Measurements from ENCODE around the gene OTX1. TPM values are rescaled to one million over a fixed set of nuclear protein-coding genes. Genes with fewer than 3 reads are reported as not detected.

OTX1 gene
- polyA plus RNA-seq, 1 of the 3 experiments (the other 2 are of a cell fraction) = 0.20 TPM

DNA sequence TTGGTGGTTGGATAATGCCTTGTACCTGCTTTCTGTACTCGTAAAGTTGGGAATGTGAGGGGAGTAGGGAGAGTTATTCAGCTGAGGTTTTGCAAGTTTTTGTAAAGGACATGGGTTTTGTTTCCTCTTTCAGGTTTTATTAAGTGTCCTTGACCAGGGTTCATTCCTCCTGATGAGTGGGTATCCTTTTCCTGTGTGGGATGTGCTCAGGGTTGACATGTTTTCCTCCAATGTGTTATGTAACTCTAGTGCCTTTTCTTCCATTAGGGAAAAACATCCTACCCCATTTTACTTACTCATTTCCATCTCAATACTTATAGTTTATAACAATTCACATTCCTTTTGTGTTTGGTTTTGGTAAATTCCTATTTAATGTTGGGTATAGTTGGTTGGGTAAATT, 48.4 kb downstream of the OTX1 start:
- H3F3A ChIP-seq (replicated peaks; ENCODE audit: insufficient read depth) = no peaks in the 10 kb centered on the region
- ChIA-PET CTCF (no interaction called here), POLR2A (no interaction called here)
- no peak overlapping the region for H3K4me2 ChIP-seq
- no peak for DNase-seq
- WGBS (ENCODE audit: low lambda C conversion rate) = 71% methylated on average over 1 of the region's 1 CpG
- no peaks in the 10 kb centered on the region for H3K36me3 ChIP-seq (replicated peaks in 1 of 2; ENCODE audit: control insufficient read depth in 1 of 2, insufficient read depth in 2 of 2, low read length in 1 of 2)
- H3K79me2 ChIP-seq (ENCODE audit: insufficient read depth) = no peaks in the 10 kb centered on the region
- H3K9ac ChIP-seq = no peak overlapping the region
- no peaks in the 10 kb centered on the region for H3K27me3 ChIP-seq (ENCODE audit: insufficient read depth)
- H3K4me1 ChIP-seq (ENCODE audit: control insufficient read depth in 1 of 2, insufficient read depth in 2 of 2, low read depth in 1 of 2, low read length in 1 of 2) = no peaks in the 10 kb centered on the region
- no peaks in the 10 kb centered on the region for H3K9me3 ChIP-seq
- no peak overlapping the region for H2AFZ ChIP-seq (ENCODE audit: low read depth)
- no peaks in the 10 kb centered on the region for H4K20me1 ChIP-seq (ENCODE audit: insufficient read depth)
- no peak overlapping the region for H3K4me3 ChIP-seq (ENCODE audit: low read depth in 2 of 2, low read length in 1 of 2)
- H3K27ac ChIP-seq (ENCODE audit: low read depth in 2 of 2, low read length in 1 of 2) = no peak overlapping the region
- no peak for TF ChIP-seq RCOR1 (IDR thresholded peaks at IDR 0.05; ENCODE audit: low read length)
- no peak for TF ChIP-seq GABPA (IDR thresholded peaks at IDR 0.05; ENCODE audit: low read depth)
- TF ChIP-seq RXRA (IDR thresholded peaks at IDR 0.05; ENCODE audit: borderline replicate concordance, low read depth) = no peak
- no peak for TF ChIP-seq POLR2AphosphoS5 (IDR thresholded peaks at IDR 0.05; ENCODE audit: low read depth, low read length)
- TF ChIP-seq, protein P1, sequence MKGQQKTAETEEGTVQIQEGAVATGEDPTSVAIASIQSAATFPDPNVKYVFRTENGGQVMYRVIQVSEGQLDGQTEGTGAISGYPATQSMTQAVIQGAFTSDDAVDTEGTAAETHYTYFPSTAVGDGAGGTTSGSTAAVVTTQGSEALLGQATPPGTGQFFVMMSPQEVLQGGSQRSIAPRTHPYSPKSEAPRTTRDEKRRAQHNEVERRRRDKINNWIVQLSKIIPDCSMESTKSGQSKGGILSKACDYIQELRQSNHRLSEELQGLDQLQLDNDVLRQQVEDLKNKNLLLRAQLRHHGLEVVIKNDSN (IDR thresholded peaks at IDR 0.05; ENCODE audit: borderline replicate concordance, low read depth) = no peak
- TF ChIP-seq FOSL2 (IDR thresholded peaks at IDR 0.05; ENCODE audit: borderline replicate concordance, low read depth) = no peak
- no peaks in the 10 kb centered on the region for H3K9me2 ChIP-seq

DNA sequence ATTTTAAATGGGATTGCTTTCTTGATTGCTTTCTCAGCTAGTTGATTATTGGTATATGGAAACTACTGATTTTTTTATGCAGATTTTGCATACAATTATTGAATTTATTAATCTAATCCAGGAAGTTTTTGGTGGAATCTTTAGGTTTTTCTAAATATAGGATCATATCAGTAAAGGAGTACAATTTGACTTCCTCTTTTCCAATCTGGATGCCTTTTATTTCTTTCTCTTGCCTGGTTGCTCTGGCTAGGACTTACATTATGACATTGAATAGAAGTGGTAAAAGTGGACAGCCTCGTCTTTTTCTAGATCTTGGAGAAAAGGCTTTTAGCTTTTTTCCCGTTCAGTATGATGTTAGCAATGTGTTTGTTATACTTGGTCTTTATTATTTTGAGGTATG, 51.3 kb downstream of the OTX1 start:
- Histone ChIP-seq H3F3A (replicated peaks; ENCODE audit: insufficient read depth) (no peaks in the 10 kb centered on the region), H4K20me1 (ENCODE audit: insufficient read depth) (no peaks in the 10 kb centered on the region), H2AFZ (ENCODE audit: low read depth) (no peak overlapping the region), H3K4me2 (no peak overlapping the region), H3K4me1 (ENCODE audit: control insufficient read depth in 1 of 2, insufficient read depth in 2 of 2, low read depth in 1 of 2, low read length in 1 of 2) (no peaks in the 10 kb centered on the region), H3K9me3 (no peaks in the 10 kb centered on the region), H3K79me2 (ENCODE audit: insufficient read depth) (no peaks in the 10 kb centered on the region), H3K9ac (no peak overlapping the region), H3K36me3 (replicated peaks in 1 of 2; ENCODE audit: control insufficient read depth in 1 of 2, insufficient read depth in 2 of 2, low read length in 1 of 2) (no peaks in the 10 kb centered on the region), H3K27me3 (ENCODE audit: insufficient read depth) (no peaks in the 10 kb centered on the region), H3K9me2 (no peaks in the 10 kb centered on the region), H3K27ac (ENCODE audit: low read depth in 2 of 2, low read length in 1 of 2) (no peak overlapping the region), H3K4me3 (ENCODE audit: low read depth in 2 of 2, low read length in 1 of 2) (no peak overlapping the region)
- WGBS (ENCODE audit: low lambda C conversion rate) = 3% methylated on average over 2 of the region's 2 CpGs
- ChIA-PET CTCF (no interaction called here), POLR2A (no interaction called here)
- no peak for TF ChIP-seq FOXM1 (IDR thresholded peaks at IDR 0.05; ENCODE audit: low read depth)
- no peak for TF ChIP-seq MEF2A (IDR thresholded peaks at IDR 0.05; ENCODE audit: borderline replicate concordance, low read depth)
- DNase-seq = no peak

DNA sequence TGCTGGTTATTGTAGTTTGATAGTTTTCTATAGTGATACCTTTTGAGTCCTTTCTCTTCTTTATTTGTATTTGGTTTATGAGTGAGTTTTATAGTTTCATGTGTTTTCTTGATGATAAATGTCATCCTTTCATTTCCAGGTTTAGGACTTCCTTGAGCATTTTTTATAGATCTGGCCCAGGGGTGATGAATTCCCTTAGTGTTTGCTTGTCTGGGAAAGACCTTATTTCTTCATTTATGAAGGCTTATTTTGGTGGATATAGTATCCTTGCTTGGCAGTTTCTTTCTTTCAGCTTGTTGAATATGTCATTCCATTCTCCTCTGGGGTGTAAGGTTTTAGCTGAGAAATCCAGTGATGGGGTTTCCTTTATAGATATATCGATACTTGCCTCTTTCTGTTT, 53.9 kb downstream of the OTX1 start:
- H3K36me3 ChIP-seq (replicated peaks in 1 of 2; ENCODE audit: control insufficient read depth in 1 of 2, insufficient read depth in 2 of 2, low read length in 1 of 2) = no peaks in the 10 kb centered on the region
- POLR2A ChIA-PET = no interaction called here
- no peaks in the 10 kb centered on the region for H4K20me1 ChIP-seq (ENCODE audit: insufficient read depth)
- no peaks in the 10 kb centered on the region for H3F3A ChIP-seq (replicated peaks; ENCODE audit: insufficient read depth)
- no peak overlapping the region for H2AFZ ChIP-seq (ENCODE audit: low read depth)
- H3K27ac ChIP-seq (ENCODE audit: low read depth in 2 of 2, low read length in 1 of 2) = no peak overlapping the region
- 25% methylated on average over 1 of the region's 1 CpG for WGBS (ENCODE audit: low lambda C conversion rate)
- no peaks in the 10 kb centered on the region for H3K9me2 ChIP-seq
- no peaks in the 10 kb centered on the region for H3K27me3 ChIP-seq (ENCODE audit: insufficient read depth)
- no peaks in the 10 kb centered on the region for H3K79me2 ChIP-seq (ENCODE audit: insufficient read depth)
- no peaks in the 10 kb centered on the region for H3K4me1 ChIP-seq (ENCODE audit: control insufficient read depth in 1 of 2, insufficient read depth in 2 of 2, low read depth in 1 of 2, low read length in 1 of 2)
- H3K9ac ChIP-seq = no peak overlapping the region
- H3K4me2 ChIP-seq = no peak overlapping the region
- no peak overlapping the region for H3K4me3 ChIP-seq (ENCODE audit: low read depth in 2 of 2, low read length in 1 of 2)
- no peaks in the 10 kb centered on the region for H3K9me3 ChIP-seq
- TF ChIP-seq, protein P1 (IDR thresholded peaks at IDR 0.05; ENCODE audit: borderline replicate concordance, low read depth) = no peak
- TF ChIP-seq RAD21 (IDR thresholded peaks at IDR 0.05; ENCODE audit: low read length) (no peak), POLR2AphosphoS5 (IDR thresholded peaks at IDR 0.05; ENCODE audit: low read depth, low read length) (no peak), MXI1 (IDR thresholded peaks at IDR 0.05; ENCODE audit: low read depth, low read length) (no peak), TAF1 (IDR thresholded peaks at IDR 0.05; ENCODE audit: borderline replicate concordance, low read depth, low read length) (no peak), USF2 (IDR thresholded peaks at IDR 0.05; ENCODE audit: borderline replicate concordance, low read depth, low read length) (no peak), EZH2phosphoT487 (IDR thresholded peaks at IDR 0.05; ENCODE audit: borderline replicate concordance, low read depth) (no peak)
- CTCF ChIA-PET = no interaction called here
- no peak for DNase-seq
